ENCODE measurements around the gene UBE2D2.
"Not testable (repeated sequence)": the region's sequence is repeated elsewhere in the genome, so short reads cannot be mapped to it uniquely, and the experiment has no call there.

UBE2D2 gene

GRCh38 chr5:139588116-139588515 is 27.0 kb downstream of the UBE2D2 start:
- not testable (repeated sequence) for DNase-seq

GRCh38 chr5:139588962-139589361 is 27.8 kb downstream of the UBE2D2 start:
- DNase-seq, result peak; percentile 50

GRCh38 chr5:139592289-139592688 is 31.1 kb downstream of the UBE2D2 start:
- no peak for DNase-seq

- DNase-seq, result not testable (repeated sequence)
Observed at GRCh38 chr5:139593076-139593475, 31.9 kb downstream of the UBE2D2 start.

GRCh38 chr5:139593716-139594319 is 32.7 kb downstream of the UBE2D2 start:
- no peak for DNase-seq

GRCh38 chr5:139597134-139597533 is 36.0 kb downstream of the UBE2D2 start:
- DNase-seq, result no peak

GRCh38 chr5:139598601-139598965 is 37.4 kb downstream of the UBE2D2 start:
- DNase-seq, result not testable (repeated sequence)

GRCh38 chr5:139600336-139600949 is 39.3 kb downstream of the UBE2D2 start:
- DNase-seq, result no peak

GRCh38 chr5:139601429-139601828 is 40.3 kb downstream of the UBE2D2 start:
- no peak for DNase-seq

- DNase-seq, result not testable (repeated sequence)
Observed at GRCh38 chr5:139601948-139602347, 40.8 kb downstream of the UBE2D2 start.

GRCh38 chr5:139605887-139606286 is 44.7 kb downstream of the UBE2D2 start:
- DNase-seq, result no peak

GRCh38 chr5:139611703-139612584 is 50.8 kb downstream of the UBE2D2 start:
- DNase-seq, result no peak

- DNase-seq, result no peak
Observed at GRCh38 chr5:139619861-139620260, 58.7 kb downstream of the UBE2D2 start.

GRCh38 chr5:139625398-139625797 is 64.3 kb downstream of the UBE2D2 start:
- DNase-seq, result not testable (repeated sequence)

GRCh38 chr5:139630855-139631254 is 69.7 kb downstream of the UBE2D2 start:
- DNase-seq, result no peak

- DNase-seq, result no peak
Observed at GRCh38 chr5:139631520-139632165, 70.5 kb downstream of the UBE2D2 start.

GRCh38 chr5:139633295-139634027 is 72.3 kb downstream of the UBE2D2 start:
- peak; percentile 85 for DNase-seq

- DNase-seq, result no peak
Observed at GRCh38 chr5:139634028-139634325, 72.8 kb downstream of the UBE2D2 start.

GRCh38 chr5:139634541-139634940 is 73.4 kb downstream of the UBE2D2 start:
- no peak for DNase-seq

GRCh38 chr5:139635191-139635590 is 74.1 kb downstream of the UBE2D2 start:
- no peak for DNase-seq

- peak; percentile 64 for DNase-seq
Observed at GRCh38 chr5:139635606-139636206, 74.6 kb downstream of the UBE2D2 start.

GRCh38 chr5:139636207-139636792 is 75.2 kb downstream of the UBE2D2 start:
- no peak for DNase-seq
